ENCODE results near the gene RCBTB2.
A peak's percentile ranks its signal among the peaks of the same experiment; 100 is the strongest.

The RCBTB2 gene

GRCh38 chr13:48536621-48537250, 3.9 kb upstream of the RCBTB2 start:
- no peak for DNase-seq (ENCODE audit: low read depth)
- TF ChIP-seq CTCF (IDR thresholded peaks at IDR 0.05; ENCODE audit: insufficient read depth, low read depth, low read length, missing control alignments): no peak
- H3K4me3 ChIP-seq (ENCODE audit: low read length): no peak overlapping the region

GRCh38 chr13:48535766-48536165, 2.9 kb upstream of the RCBTB2 start:
- no peak overlapping the region for H3K4me3 ChIP-seq (ENCODE audit: low read length)
- DNase-seq (ENCODE audit: low read depth): no peak
- no peak for TF ChIP-seq CTCF (IDR thresholded peaks at IDR 0.05; ENCODE audit: insufficient read depth, low read depth, low read length, missing control alignments)

- no peak for TF ChIP-seq CTCF (IDR thresholded peaks at IDR 0.05; ENCODE audit: insufficient read depth, low read depth, low read length, missing control alignments)
- DNase-seq (ENCODE audit: low read depth): no peak
- H3K4me3 ChIP-seq (ENCODE audit: low read length): no peak overlapping the region
These were observed 2.1 kb upstream of the RCBTB2 start for GRCh38 chr13:48534911-48535501.

- DNase-seq (ENCODE audit: low read depth): no peak
- H3K4me3 ChIP-seq (ENCODE audit: low read length): no peak overlapping the region
- no peak for TF ChIP-seq CTCF (IDR thresholded peaks at IDR 0.05; ENCODE audit: insufficient read depth, low read depth, low read length, missing control alignments)
These were observed 1.2 kb upstream of the RCBTB2 start for GRCh38 chr13:48533961-48534600.

- peak overlapping the region; percentile 75 for H3K4me3 ChIP-seq (ENCODE audit: low read length)
- DNase-seq (ENCODE audit: low read depth): peak; percentile 45
These were observed 699 bp downstream of the RCBTB2 start for GRCh38 chr13:48532256-48532505.

GRCh38 chr13:48531416-48532255, 1.2 kb downstream of the RCBTB2 start:
- DNase-seq (ENCODE audit: low read depth): peak; percentile 29
- peak overlapping the region; percentile 75 for H3K4me3 ChIP-seq (ENCODE audit: low read length)
- TF ChIP-seq CTCF (IDR thresholded peaks at IDR 0.05; ENCODE audit: insufficient read depth, low read depth, low read length, missing control alignments): no peak

More at GRCh38 chr13:48532256-48532505, 699 bp downstream of the RCBTB2 start:
- TF ChIP-seq CTCF (IDR thresholded peaks at IDR 0.05; ENCODE audit: insufficient read depth, low read depth, low read length, missing control alignments): no peak

All from epithelial cell of esophagus (primary cell).